ENCODE results near the gene AQP2.

Gene AQP2

GRCh38 chr12:49941556-49942511, 8.7 kb upstream of the AQP2 start:
- DNase-seq (ENCODE audit: low spot score): no peak

- no peak for DNase-seq (ENCODE audit: low spot score)
Observed at GRCh38 chr12:49942512-49942893, 8.0 kb upstream of the AQP2 start.

- peak; percentile 57 for DNase-seq (ENCODE audit: low spot score)
Observed at GRCh38 chr12:49942921-49943624, 7.5 kb upstream of the AQP2 start.

- no peak for DNase-seq (ENCODE audit: low spot score)
Observed at GRCh38 chr12:49943625-49943960, 6.9 kb upstream of the AQP2 start.

- DNase-seq (ENCODE audit: low spot score): no peak
Observed at GRCh38 chr12:49944046-49944445, 6.5 kb upstream of the AQP2 start.

GRCh38 chr12:49944718-49945117, 5.8 kb upstream of the AQP2 start:
- DNase-seq (ENCODE audit: low spot score): no peak

GRCh38 chr12:49945394-49946080, 5.0 kb upstream of the AQP2 start:
- DNase-seq (ENCODE audit: low spot score): peak; percentile 87

- DNase-seq (ENCODE audit: low spot score): no peak
Observed at GRCh38 chr12:49946086-49946485, 4.5 kb upstream of the AQP2 start.

GRCh38 chr12:49946497-49946896, 4.0 kb upstream of the AQP2 start:
- DNase-seq (ENCODE audit: low spot score): no peak

GRCh38 chr12:49947593-49948226, 2.8 kb upstream of the AQP2 start:
- DNase-seq (ENCODE audit: low spot score): no peak

- no peak for DNase-seq (ENCODE audit: low spot score)
Observed at GRCh38 chr12:49948866-49949845, 1.4 kb upstream of the AQP2 start.

GRCh38 chr12:49949866-49950265, 671 bp upstream of the AQP2 start:
- no peak for DNase-seq (ENCODE audit: low spot score)

- no peak for DNase-seq (ENCODE audit: low spot score)
Observed at GRCh38 chr12:49951411-49952240, 1.1 kb downstream of the AQP2 start.

- no peak for DNase-seq (ENCODE audit: low spot score)
Observed at GRCh38 chr12:49952391-49953055, 2.0 kb downstream of the AQP2 start.

GRCh38 chr12:49953151-49953550, 2.6 kb downstream of the AQP2 start:
- DNase-seq (ENCODE audit: low spot score): no peak

GRCh38 chr12:49953961-49954846, 3.7 kb downstream of the AQP2 start:
- DNase-seq (ENCODE audit: low spot score): no peak

GRCh38 chr12:49954863-49955830, 4.6 kb downstream of the AQP2 start:
- no peak for DNase-seq (ENCODE audit: low spot score)
